HL-60 (cell line): Measurements from ENCODE around the gene GHRL.
A peak's percentile ranks its signal among the peaks of the same experiment; 100 is the strongest.

Source experiments
- DNase-seq, 2 experiments: peaks; one replicate each; pipeline ENCODE4 v3.0.0-alpha.2; 2010 to 2020; ENCODE audit warnings: low read depth in 1 of 2, low spot score in 1 of 2
- H3K27ac ChIP-seq: fragments of 250-450 bp; sonication (Bioruptor Pico); replicated peaks from 2 replicates; pipeline ENCODE4 v1.5.1; 2020; ENCODE audit warnings: mild to moderate bottlenecking, moderate library complexity
- H3K27me3 ChIP-seq: fragments of 250-450 bp; sonication (Bioruptor Pico); 2 replicates; pipeline ENCODE4 v1.5.1; 2021; ENCODE audit warnings: mild to moderate bottlenecking, moderate library complexity; ENCODE audit not compliant: insufficient read depth, poor library complexity, severe bottlenecking
- H3K4me3 ChIP-seq: replicated peaks from 2 replicates; pipeline ENCODE4 v1.5.1; 2011; ENCODE audit warnings: mild to moderate bottlenecking, control low read depth, low read length; ENCODE audit not compliant: insufficient read depth
- GABPA ChIP-seq: IDR thresholded peaks from 2 replicates; pipeline ENCODE4 v1.6.1; 2012; ENCODE audit warnings: low read depth
- POLR2AphosphoS5 ChIP-seq: IDR thresholded peaks from 2 replicates; pipeline ENCODE4 v1.6.1; 2012; ENCODE audit warnings: low read depth
- SPI1 ChIP-seq: IDR thresholded peaks from 2 replicates; pipeline ENCODE4 v1.6.1; 2012; ENCODE audit warnings: low read depth, mild to moderate bottlenecking, borderline replicate concordance
- long read RNA-seq: library from polyadenylated mRNA; unstranded; transcript quantifications from one replicate; pipeline ENCODE4 v2.0.0, GENCODE V29; 2020
- TF ChIP-seq, protein P1 (sequence below): IDR thresholded peaks from 2 replicates; pipeline ENCODE4 v1.6.1; 2012; ENCODE audit warnings: low read depth; ENCODE audit not compliant: insufficient replicate concordance
- TF ChIP-seq, protein P2 (sequence below): IDR thresholded peaks from one replicate; pipeline ENCODE4 v1.5.1; 2011; ENCODE audit warnings: low read length, control low read depth, inconsistent platforms; ENCODE audit not compliant: insufficient read depth

GHRL gene
- long read RNA-seq, partial matches to known transcripts: 0 of 3 reads
- long read RNA-seq, other reads (novel, unspliced or antisense): 3 of 3 reads

DNA sequence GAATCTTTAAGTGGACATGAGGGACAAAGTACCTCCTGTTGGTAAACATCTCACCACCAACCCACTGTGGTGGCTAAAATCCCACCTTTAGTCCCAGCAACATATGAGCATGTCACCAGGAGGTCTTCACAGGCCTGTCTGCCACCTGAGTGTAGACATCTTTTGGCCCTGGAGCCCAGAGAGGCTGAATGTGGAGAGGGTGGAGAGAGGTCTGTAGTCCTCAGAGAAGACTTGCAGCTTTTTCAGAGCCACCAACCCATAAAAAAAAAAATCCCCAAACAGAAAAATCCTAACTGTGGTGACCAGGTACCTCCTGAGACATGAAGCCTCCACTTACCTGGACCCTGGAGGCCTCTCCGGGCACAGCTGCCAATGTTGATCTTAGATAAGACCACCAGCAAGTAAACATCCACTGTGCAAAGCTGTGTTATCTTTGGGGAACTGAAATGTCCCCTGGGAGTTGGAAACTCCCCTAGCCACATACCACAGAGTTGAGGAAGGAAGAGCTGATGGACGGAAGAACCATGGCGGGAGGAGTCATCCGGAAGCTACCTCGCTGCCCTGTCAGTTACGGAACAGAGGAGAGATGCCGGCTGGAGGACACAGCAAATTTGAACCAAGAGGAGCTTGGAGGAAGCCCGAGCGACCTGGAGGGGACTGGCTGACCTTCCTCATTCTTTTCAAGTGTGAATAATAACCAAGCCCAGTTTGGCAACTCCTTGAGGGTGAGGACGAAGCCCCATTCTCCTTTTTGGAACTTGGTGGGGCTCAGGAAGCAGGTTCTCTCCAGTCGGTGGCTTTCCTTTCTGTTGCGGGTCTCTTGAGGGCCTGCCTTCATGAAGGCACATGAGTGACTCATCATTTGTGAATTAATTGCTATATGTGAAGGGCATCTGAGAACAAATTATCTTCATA, at the start of gene GHRL:
Gene GHRL (minus strand): TSS at position 443 of the 915 bp plus-strand sequence. CDS start 2,767 bp downstream, outside the sequence.
- TF ChIP-seq, protein P1, sequence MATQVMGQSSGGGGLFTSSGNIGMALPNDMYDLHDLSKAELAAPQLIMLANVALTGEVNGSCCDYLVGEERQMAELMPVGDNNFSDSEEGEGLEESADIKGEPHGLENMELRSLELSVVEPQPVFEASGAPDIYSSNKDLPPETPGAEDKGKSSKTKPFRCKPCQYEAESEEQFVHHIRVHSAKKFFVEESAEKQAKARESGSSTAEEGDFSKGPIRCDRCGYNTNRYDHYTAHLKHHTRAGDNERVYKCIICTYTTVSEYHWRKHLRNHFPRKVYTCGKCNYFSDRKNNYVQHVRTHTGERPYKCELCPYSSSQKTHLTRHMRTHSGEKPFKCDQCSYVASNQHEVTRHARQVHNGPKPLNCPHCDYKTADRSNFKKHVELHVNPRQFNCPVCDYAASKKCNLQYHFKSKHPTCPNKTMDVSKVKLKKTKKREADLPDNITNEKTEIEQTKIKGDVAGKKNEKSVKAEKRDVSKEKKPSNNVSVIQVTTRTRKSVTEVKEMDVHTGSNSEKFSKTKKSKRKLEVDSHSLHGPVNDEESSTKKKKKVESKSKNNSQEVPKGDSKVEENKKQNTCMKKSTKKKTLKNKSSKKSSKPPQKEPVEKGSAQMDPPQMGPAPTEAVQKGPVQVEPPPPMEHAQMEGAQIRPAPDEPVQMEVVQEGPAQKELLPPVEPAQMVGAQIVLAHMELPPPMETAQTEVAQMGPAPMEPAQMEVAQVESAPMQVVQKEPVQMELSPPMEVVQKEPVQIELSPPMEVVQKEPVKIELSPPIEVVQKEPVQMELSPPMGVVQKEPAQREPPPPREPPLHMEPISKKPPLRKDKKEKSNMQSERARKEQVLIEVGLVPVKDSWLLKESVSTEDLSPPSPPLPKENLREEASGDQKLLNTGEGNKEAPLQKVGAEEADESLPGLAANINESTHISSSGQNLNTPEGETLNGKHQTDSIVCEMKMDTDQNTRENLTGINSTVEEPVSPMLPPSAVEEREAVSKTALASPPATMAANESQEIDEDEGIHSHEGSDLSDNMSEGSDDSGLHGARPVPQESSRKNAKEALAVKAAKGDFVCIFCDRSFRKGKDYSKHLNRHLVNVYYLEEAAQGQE: peak; percentile 52
- TF ChIP-seq SPI1 (peak; percentile 85), GABPA (no peak), POLR2AphosphoS5 (peak; percentile 94)
- TF ChIP-seq, protein P2, sequence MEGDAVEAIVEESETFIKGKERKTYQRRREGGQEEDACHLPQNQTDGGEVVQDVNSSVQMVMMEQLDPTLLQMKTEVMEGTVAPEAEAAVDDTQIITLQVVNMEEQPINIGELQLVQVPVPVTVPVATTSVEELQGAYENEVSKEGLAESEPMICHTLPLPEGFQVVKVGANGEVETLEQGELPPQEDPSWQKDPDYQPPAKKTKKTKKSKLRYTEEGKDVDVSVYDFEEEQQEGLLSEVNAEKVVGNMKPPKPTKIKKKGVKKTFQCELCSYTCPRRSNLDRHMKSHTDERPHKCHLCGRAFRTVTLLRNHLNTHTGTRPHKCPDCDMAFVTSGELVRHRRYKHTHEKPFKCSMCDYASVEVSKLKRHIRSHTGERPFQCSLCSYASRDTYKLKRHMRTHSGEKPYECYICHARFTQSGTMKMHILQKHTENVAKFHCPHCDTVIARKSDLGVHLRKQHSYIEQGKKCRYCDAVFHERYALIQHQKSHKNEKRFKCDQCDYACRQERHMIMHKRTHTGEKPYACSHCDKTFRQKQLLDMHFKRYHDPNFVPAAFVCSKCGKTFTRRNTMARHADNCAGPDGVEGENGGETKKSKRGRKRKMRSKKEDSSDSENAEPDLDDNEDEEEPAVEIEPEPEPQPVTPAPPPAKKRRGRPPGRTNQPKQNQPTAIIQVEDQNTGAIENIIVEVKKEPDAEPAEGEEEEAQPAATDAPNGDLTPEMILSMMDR: no peak
- DNase-seq: peak; percentile 86 to 93
- Histone ChIP-seq H3K27me3 (no peaks in the 10 kb centered on the region), H3K27ac (peak within 1 kb of the TSS; percentile 81), H3K4me3 (peak within 1 kb of the TSS; percentile 26)

GRCh38 chr3:10341901-10342398, 49.2 kb upstream of the GHRL start:
- Histone ChIP-seq H3K27me3 (no peaks in the 10 kb centered on the region), H3K4me3 (no peak overlapping the region), H3K27ac (no peak overlapping the region)
- TF ChIP-seq SPI1 (no peak), POLR2AphosphoS5 (no peak), GABPA (no peak)
- TF ChIP-seq, protein P1: no peak
- TF ChIP-seq, protein P2: no peak
- no peak for DNase-seq

DNA sequence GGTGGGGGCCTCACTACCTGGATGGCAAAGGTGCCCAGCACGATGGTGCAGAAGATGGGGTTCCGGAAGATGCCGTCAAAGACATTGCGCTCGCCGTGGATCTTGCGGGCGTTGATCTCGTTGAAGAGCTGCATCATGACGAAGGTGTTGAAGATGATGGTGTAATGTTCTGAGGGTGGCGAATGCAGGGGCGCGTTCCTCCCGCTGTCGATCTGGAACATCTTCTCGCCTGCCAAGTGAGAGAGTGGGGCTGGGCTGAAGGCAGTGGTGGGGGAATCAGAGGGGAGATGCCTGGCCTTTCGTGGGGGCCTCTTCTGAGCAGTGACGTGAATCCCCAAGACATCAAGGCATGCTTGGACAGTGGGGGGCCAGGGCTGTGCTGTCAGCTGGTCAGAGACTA, 47.7 kb upstream of the GHRL start:
- Histone ChIP-seq H3K27me3 (no peaks in the 10 kb centered on the region), H3K27ac (no peak overlapping the region), H3K4me3 (no peak overlapping the region)
- no peak for DNase-seq
- no peak for TF ChIP-seq GABPA
- TF ChIP-seq, protein P2: no peak
- TF ChIP-seq POLR2AphosphoS5: no peak
- TF ChIP-seq, protein P1: no peak
- no peak for TF ChIP-seq SPI1
